Prostate gland (tissue), 2 donors: ENCODE results near the gene MRPL10.

ENCODE experiments used
- POLR2A ChIP-seq: fragments of 450-650 bp; IDR thresholded peaks from one replicate; pipeline ENCODE4 v1.6.1; 2016; ENCODE audit warnings: antibody characterized with exemption, mild to moderate bottlenecking
- TF ChIP-seq, protein P1 (sequence below), 4 experiments: fragments of 200-600 bp in 2 of 4; fragments of 450-650 bp in 2 of 4; sonication (generic) in 2 of 4; IDR thresholded peaks; 1 replicate in 3 of 4; 2 replicates in 1 of 4; pipeline ENCODE4 v1.5.1; 2016 to 2019; ENCODE audit warnings: antibody characterized with exemption in 4 of 4, mild to moderate bottlenecking in 2 of 4, moderate library complexity in 2 of 4

- TF ChIP-seq, protein P1, sequence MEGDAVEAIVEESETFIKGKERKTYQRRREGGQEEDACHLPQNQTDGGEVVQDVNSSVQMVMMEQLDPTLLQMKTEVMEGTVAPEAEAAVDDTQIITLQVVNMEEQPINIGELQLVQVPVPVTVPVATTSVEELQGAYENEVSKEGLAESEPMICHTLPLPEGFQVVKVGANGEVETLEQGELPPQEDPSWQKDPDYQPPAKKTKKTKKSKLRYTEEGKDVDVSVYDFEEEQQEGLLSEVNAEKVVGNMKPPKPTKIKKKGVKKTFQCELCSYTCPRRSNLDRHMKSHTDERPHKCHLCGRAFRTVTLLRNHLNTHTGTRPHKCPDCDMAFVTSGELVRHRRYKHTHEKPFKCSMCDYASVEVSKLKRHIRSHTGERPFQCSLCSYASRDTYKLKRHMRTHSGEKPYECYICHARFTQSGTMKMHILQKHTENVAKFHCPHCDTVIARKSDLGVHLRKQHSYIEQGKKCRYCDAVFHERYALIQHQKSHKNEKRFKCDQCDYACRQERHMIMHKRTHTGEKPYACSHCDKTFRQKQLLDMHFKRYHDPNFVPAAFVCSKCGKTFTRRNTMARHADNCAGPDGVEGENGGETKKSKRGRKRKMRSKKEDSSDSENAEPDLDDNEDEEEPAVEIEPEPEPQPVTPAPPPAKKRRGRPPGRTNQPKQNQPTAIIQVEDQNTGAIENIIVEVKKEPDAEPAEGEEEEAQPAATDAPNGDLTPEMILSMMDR (IDR thresholded peaks at IDR 0.05), result peak in 2 of 4 experiments; percentile 49 to 53
- no peak for TF ChIP-seq POLR2A
These were observed 54.8 kb downstream of the MRPL10 start for GRCh38 chr17:47776330-47777197.
